ENCODE data around the gene CCSER2. TPM values are rescaled to one million over a fixed set of nuclear protein-coding genes. Genes with fewer than 3 reads are reported as not detected.
A peak's percentile ranks its signal among the peaks of the same experiment; 100 is the strongest.
"Not testable (repeated sequence)": the region's sequence is repeated elsewhere in the genome, so short reads cannot be mapped to it uniquely, and the experiment has no call there.

CCSER2 gene
- total RNA-seq, 8 experiments from 2014 or later, result 11.2 to 49.0 (median 35.0) TPM

GRCh38 chr10:84460520-84460919, 132.1 kb downstream of the CCSER2 start:
- in situ Hi-C loops (cut with MboI; ENCODE audit: low pct_unique_long_range_greater_than_20kb in 2 of 9, low sequenced_read_pairs in 9 of 9, unreplicated experiment in 9 of 9), result no loop called here
- no peaks in the 10 kb centered on the region for H3K4me1 ChIP-seq (replicated peaks in 1 of 2)
- ATAC-seq (replicated peaks in 6 of 8), result no peak
- no peak overlapping the region for H3K4me3 ChIP-seq
- no peak overlapping the region for H3K27ac ChIP-seq

GRCh38 chr10:84469470-84469869, 141.1 kb downstream of the CCSER2 start:
- H3K4me1 ChIP-seq (replicated peaks in 1 of 2), result no peaks in the 10 kb centered on the region
- in situ Hi-C loops (cut with MboI; ENCODE audit: low pct_unique_long_range_greater_than_20kb in 2 of 9, low sequenced_read_pairs in 9 of 9, unreplicated experiment in 9 of 9), result no loop called here
- no peak overlapping the region for H3K27ac ChIP-seq
- ATAC-seq (replicated peaks in 6 of 8), result no peak
- 25 to 89% (median 58%) methylated on average over 1 of the region's 1 CpG; no CpG with 5 or more reads in 1 of the 10 experiments for WGBS, 10 experiments
- H3K4me3 ChIP-seq, result no peak overlapping the region

- no peak overlapping the region for H3K4me3 ChIP-seq
- peak in 2 of 8 experiments; percentile 9 to 55 for ATAC-seq (replicated peaks in 6 of 8)
- no peak overlapping the region for H3K27ac ChIP-seq
- 0 to 100% (median 79%) methylated on average over 1 to 3 of the region's 3 CpGs; no CpG with 5 or more reads in 2 of the 10 experiments for WGBS, 10 experiments
- in situ Hi-C loops (cut with MboI; ENCODE audit: low pct_unique_long_range_greater_than_20kb in 2 of 9, low sequenced_read_pairs in 9 of 9, unreplicated experiment in 9 of 9), result no loop called here
- no peaks in the 10 kb centered on the region for H3K4me1 ChIP-seq (replicated peaks in 1 of 2)
Measured at GRCh38 chr10:84473136-84473535, 144.7 kb downstream of the CCSER2 start.

DNA sequence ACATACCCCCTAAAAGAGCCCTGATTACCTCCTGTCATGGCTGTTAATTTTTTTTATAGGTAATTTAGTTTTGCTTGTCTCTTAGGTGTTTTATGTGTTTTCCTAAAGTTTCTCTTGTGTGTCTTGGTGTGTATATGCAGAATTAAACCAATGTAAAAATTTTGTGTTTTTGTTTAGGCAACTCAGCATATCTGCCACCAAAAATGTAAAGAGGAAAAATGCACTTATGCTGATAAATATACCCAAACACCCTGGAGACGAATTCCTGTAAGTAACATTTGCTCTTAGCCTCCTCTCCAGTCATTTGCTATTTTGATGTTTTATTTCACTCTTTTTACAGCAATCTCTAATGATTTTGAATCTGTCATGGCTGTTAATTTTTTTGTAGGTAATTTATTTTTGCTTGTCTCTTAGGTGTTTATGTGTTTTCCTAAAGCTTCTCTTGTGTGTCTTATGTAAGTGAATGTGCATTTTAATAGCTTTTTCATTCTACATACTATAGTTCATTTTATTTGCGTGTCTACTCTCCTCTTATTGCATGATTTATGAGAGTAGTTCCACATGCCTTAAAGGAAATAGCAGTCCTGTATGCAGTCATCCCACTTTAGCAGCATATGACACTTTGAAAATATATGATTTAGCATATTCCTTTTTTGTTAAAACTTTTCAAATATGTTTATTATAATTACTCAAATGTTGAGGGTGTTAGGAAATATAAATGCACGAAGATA, 149.2 kb downstream of the CCSER2 start:
- WGBS, 10 experiments, result 0 to 100% (median 71%) methylated on average over 1 to 3 of the region's 3 CpGs
- Histone ChIP-seq H3K4me3 (no peak overlapping the region), H3K4me1 (replicated peaks in 1 of 2) (no peaks in the 10 kb centered on the region), H3K27ac (no peak overlapping the region)
- ATAC-seq (replicated peaks in 6 of 8), result peak in 5 of 8 experiments; percentile 30 to 96 (median 93)
- in situ Hi-C loops (cut with MboI; ENCODE audit: low pct_unique_long_range_greater_than_20kb in 2 of 9, low sequenced_read_pairs in 9 of 9, unreplicated experiment in 9 of 9), result no loop called here

GRCh38 chr10:84478151-84478550, 149.8 kb downstream of the CCSER2 start:
- ATAC-seq (replicated peaks in 6 of 8), result peak in 3 of 8 experiments; percentile 61 to 90 (median 89)
- in situ Hi-C loops (cut with MboI; ENCODE audit: low pct_unique_long_range_greater_than_20kb in 2 of 9, low sequenced_read_pairs in 9 of 9, unreplicated experiment in 9 of 9), result no loop called here
- no peaks in the 10 kb centered on the region for H3K4me1 ChIP-seq (replicated peaks in 1 of 2)
- no peak overlapping the region for H3K27ac ChIP-seq
- H3K4me3 ChIP-seq, result no peak overlapping the region

- H3K4me1 ChIP-seq (replicated peaks in 1 of 2), result no peaks in the 10 kb centered on the region
- no peak overlapping the region for H3K4me3 ChIP-seq
- ATAC-seq (replicated peaks in 6 of 8), result no peak
- WGBS, 10 experiments, result 75 to 100% (median 100%) methylated on average over 1 of the region's 1 CpG; no CpG with 5 or more reads in 3 of the 10 experiments
- in situ Hi-C loops (cut with MboI; ENCODE audit: low pct_unique_long_range_greater_than_20kb in 2 of 9, low sequenced_read_pairs in 9 of 9, unreplicated experiment in 9 of 9), result no loop called here
- no peak overlapping the region for H3K27ac ChIP-seq
Measured at GRCh38 chr10:84478679-84479078, 150.3 kb downstream of the CCSER2 start.

DNA sequence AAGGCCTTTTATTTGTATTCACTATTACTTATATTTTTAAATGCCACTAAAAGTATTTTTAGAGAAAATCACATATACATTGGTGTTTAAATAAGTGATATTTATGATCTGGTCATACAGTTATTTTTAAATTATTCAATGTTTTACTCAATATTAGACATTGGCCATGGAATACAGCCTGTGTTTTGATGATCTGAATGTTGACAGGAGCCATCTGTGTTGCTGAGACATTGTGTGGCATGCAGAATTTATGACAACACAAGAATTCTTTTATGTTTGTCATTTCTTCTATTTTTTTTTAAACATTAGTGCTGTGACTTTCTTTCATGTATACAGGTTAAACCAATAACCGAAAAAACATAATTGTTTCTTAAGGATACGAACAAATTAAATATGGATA, 156.2 kb downstream of the CCSER2 start:
- WGBS, 10 experiments, result 85 to 100% (median 97%) methylated on average over 1 to 2 of the region's 2 CpGs; no CpG with 5 or more reads in 1 of the 10 experiments
- Histone ChIP-seq H3K4me1 (replicated peaks in 1 of 2) (no peaks in the 10 kb centered on the region), H3K27ac (no peak overlapping the region), H3K4me3 (no peak overlapping the region)
- ATAC-seq (replicated peaks in 6 of 8), result no peak
- in situ Hi-C loops (cut with MboI; ENCODE audit: low pct_unique_long_range_greater_than_20kb in 2 of 9, low sequenced_read_pairs in 9 of 9, unreplicated experiment in 9 of 9), result no loop called here

DNA sequence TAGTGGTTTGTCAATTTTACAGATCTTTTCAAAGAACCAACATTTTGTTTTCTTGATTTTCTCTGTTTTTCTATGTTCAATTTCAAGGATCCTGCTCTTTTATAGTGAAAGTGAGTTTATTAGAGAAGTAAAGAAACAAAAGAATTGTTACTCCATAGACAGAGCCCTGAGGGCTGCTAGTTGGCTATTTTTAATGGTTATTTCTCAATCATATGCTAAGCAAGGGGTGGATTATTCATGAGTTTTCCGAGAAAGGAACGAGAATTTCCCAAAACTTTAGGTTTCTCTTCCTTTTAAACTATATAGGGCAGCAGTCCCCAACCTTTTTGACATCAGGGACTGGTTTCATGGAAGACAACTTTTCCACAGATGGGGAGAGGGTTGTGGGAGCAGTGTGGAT, 165.0 kb downstream of the CCSER2 start:
- no peak overlapping the region for H3K4me3 ChIP-seq
- WGBS, 10 experiments, result 7 to 100% (median 75%) methylated on average over 1 to 2 of the region's 2 CpGs; no CpG with 5 or more reads in 3 of the 10 experiments
- ATAC-seq (replicated peaks in 6 of 8), result peak in 2 of 8 experiments; percentile 45 to 54
- no peaks in the 10 kb centered on the region for H3K4me1 ChIP-seq (replicated peaks in 1 of 2)
- in situ Hi-C loops (cut with MboI; ENCODE audit: low pct_unique_long_range_greater_than_20kb in 2 of 9, low sequenced_read_pairs in 9 of 9, unreplicated experiment in 9 of 9), result no loop called here
- no peak overlapping the region for H3K27ac ChIP-seq

GRCh38 chr10:84493951-84494848, 165.8 kb downstream of the CCSER2 start:
- WGBS, 10 experiments, result 63 to 100% (median 91%) methylated on average over 2 to 8 of the region's 9 CpGs
- Histone ChIP-seq H3K4me1 (replicated peaks in 1 of 2) (no peaks in the 10 kb centered on the region), H3K4me3 (no peak overlapping the region), H3K27ac (no peak overlapping the region)
- peak in 1 of 8 experiments; percentile 23 for ATAC-seq (replicated peaks in 6 of 8)
- in situ Hi-C loops (cut with MboI; ENCODE audit: low pct_unique_long_range_greater_than_20kb in 2 of 9, low sequenced_read_pairs in 9 of 9, unreplicated experiment in 9 of 9), result no loop called here

DNA sequence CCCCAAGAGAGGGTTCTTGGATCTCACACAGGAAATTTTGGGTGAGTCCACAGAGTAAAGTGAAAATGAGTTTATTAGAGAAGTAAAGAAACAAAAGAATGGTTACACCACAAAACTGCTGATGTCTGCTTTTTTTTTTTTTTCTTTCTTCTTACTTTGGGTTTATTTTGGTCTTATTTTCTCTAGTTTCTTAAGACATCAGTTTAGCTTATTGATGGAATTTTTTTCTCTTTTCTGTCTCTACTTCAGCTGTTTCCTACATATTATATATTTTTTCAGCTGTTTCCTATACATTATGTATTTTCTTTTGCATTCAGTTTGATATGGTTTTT, 166.4 kb downstream of the CCSER2 start:
- ATAC-seq (replicated peaks in 6 of 8), result no peak
- no peak overlapping the region for H3K4me3 ChIP-seq
- peaks cover 0 to 1% of the 10 kb centered on the region in 2 donors for H3K4me1 ChIP-seq (replicated peaks in 1 of 2)
- in situ Hi-C loops (cut with MboI; ENCODE audit: low pct_unique_long_range_greater_than_20kb in 2 of 9, low sequenced_read_pairs in 9 of 9, unreplicated experiment in 9 of 9), result no loop called here
- no peak overlapping the region for H3K27ac ChIP-seq

DNA sequence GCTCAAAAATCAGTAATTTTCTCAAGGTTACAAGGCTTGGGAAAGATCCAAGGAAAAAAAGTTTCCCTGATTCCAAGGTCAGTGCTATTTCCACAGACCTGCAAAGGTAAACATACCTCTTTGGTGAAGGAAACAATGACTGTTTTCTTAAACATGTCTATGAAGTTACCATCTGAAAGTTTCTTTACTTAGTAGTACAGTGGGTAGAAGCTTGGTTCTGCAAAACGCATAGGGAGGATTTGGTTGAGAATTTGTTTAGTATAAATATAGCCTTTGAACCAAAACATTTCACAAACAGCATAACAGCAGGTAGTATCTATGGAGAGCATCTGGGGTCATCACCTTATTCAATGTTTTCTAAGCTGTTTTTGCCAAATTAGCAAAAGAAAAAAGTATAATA, 169.6 kb downstream of the CCSER2 start:
- 22 to 100% (median 73%) methylated on average over 1 of the region's 1 CpG; no CpG with 5 or more reads in 2 of the 10 experiments for WGBS, 10 experiments
- ATAC-seq (replicated peaks in 6 of 8), result no peak
- H3K4me3 ChIP-seq, result no peak overlapping the region
- in situ Hi-C loops (cut with MboI; ENCODE audit: low pct_unique_long_range_greater_than_20kb in 2 of 9, low sequenced_read_pairs in 9 of 9, unreplicated experiment in 9 of 9), result no loop called here
- H3K4me1 ChIP-seq (replicated peaks in 1 of 2), result peaks cover 0 to 5% of the 10 kb centered on the region in 2 donors
- H3K27ac ChIP-seq, result no peak overlapping the region

- H3K4me1 ChIP-seq (replicated peaks in 1 of 2); in situ Hi-C loops (cut with MboI; ENCODE audit: low pct_unique_long_range_greater_than_20kb in 2 of 9, low sequenced_read_pairs in 9 of 9, unreplicated experiment in 9 of 9); H3K27ac ChIP-seq; H3K4me3 ChIP-seq; ATAC-seq (replicated peaks in 6 of 8): not testable (repeated sequence)
- whole genome bisulfite sequencing, 10 experiments, result 88 to 100% (median 100%) methylated on average over 1 to 9 of the region's 9 CpGs; no CpG with 5 or more reads in 2 of the 10 experiments
Measured at GRCh38 chr10:84499039-84499438, 170.7 kb downstream of the CCSER2 start.

DNA sequence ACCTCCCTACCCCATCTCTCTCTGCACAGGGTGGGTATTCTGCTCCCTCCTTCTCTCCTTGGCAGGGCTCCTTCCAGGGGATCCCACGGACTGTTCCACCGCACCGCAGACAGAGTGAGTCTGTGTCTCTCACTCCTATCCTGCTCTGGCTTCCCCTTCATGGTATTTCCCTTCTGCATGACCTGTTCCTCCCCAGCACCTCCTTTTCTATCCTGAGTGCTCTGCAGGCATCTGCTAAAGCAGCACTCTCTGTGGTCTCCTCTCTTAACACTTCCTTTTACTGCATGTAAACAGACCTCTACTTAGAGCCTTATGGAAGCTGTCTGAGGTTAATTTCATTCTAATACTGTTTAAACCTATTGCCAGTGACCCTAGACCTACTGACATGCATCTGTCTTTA, 171.5 kb downstream of the CCSER2 start:
- Histone ChIP-seq H3K4me3 (no peak overlapping the region), H3K4me1 (replicated peaks in 1 of 2) (peaks cover 0 to 5% of the 10 kb centered on the region in 2 donors), H3K27ac (no peak overlapping the region)
- peak in 6 of 8 experiments; percentile 29 to 73 (median 66) for ATAC-seq (replicated peaks in 6 of 8)
- in situ Hi-C loops (cut with MboI; ENCODE audit: low pct_unique_long_range_greater_than_20kb in 2 of 9, low sequenced_read_pairs in 9 of 9, unreplicated experiment in 9 of 9), result no loop called here
- 45 to 84% (median 73%) methylated on average over 2 to 3 of the region's 3 CpGs; no CpG with 5 or more reads in 3 of the 10 experiments for WGBS, 10 experiments
